ENCODE data around the gene CPN1.

DNA sequence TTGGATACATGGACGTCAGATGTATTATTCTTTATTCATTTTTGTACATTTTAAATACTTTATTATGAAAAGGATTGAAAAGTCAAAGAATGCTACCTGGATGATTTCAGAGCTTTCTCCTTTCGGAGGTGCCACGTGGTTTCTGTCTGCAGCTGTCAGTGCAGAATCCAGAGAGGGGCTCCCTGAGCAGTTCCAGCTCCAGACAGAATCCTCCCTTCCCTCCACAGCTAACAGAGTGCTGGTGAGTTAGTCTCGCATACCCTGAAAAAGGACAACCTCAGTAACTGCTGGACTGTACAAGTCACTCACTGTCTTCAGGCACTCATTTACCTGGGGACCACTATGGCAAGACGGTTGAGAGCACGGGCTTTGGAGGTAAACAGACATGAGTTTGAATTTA is 82.8 kb downstream of the CPN1 start:
- no peak for TF ChIP-seq EP300 (IDR thresholded peaks at IDR 0.05; ENCODE audit: borderline replicate concordance in 1 of 2, low read depth in 2 of 2, low read length in 2 of 2)
- no peak for TF ChIP-seq EZH2 (IDR thresholded peaks at IDR 0.05; ENCODE audit: low read depth, low read length, severe bottlenecking)
- TF ChIP-seq RFX5 (IDR thresholded peaks at IDR 0.05; ENCODE audit: borderline replicate concordance, low read depth, low read length) = no peak
- TF ChIP-seq BRCA1 (IDR thresholded peaks at IDR 0.05; ENCODE audit: low read depth, low read length) = no peak
- TF ChIP-seq TEAD4 (IDR thresholded peaks at IDR 0.05; ENCODE audit: low read depth, low read length) = no peak
- TF ChIP-seq, protein P1, sequence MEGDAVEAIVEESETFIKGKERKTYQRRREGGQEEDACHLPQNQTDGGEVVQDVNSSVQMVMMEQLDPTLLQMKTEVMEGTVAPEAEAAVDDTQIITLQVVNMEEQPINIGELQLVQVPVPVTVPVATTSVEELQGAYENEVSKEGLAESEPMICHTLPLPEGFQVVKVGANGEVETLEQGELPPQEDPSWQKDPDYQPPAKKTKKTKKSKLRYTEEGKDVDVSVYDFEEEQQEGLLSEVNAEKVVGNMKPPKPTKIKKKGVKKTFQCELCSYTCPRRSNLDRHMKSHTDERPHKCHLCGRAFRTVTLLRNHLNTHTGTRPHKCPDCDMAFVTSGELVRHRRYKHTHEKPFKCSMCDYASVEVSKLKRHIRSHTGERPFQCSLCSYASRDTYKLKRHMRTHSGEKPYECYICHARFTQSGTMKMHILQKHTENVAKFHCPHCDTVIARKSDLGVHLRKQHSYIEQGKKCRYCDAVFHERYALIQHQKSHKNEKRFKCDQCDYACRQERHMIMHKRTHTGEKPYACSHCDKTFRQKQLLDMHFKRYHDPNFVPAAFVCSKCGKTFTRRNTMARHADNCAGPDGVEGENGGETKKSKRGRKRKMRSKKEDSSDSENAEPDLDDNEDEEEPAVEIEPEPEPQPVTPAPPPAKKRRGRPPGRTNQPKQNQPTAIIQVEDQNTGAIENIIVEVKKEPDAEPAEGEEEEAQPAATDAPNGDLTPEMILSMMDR (IDR thresholded peaks at IDR 0.05; ENCODE audit: control extremely low read depth in 1 of 3, insufficient read depth in 1 of 3, low read depth in 1 of 3, low read length in 3 of 3) = no peak
